Fibroblast of the aortic adventitia (primary cell): ENCODE data around the gene TAF10. TPM values are rescaled to one million over a fixed set of nuclear protein-coding genes. Genes with fewer than 3 reads are reported as not detected.

ENCODE experiments used
- DNase-seq: peaks from one replicate; pipeline ENCODE4 v3.0.0-alpha.2; 2010; ENCODE audit warnings: low read depth
- H3K4me3 ChIP-seq: 2 replicates; pipeline ENCODE4 v1.5.1; 2011; ENCODE audit warnings: low read depth, mild to moderate bottlenecking, control low read depth, low read length, moderate library complexity
- total RNA-seq: library from RNA; depleted of rRNA; stranded (reverse); fragments of >200 nt; gene quantifications from 2 replicates; pipeline ENCODE4 v1.2.3, GENCODE V29; 2012; ENCODE audit warnings: low replicate concordance
- TF ChIP-seq, protein P1 (sequence below): IDR thresholded peaks from 2 replicates; pipeline ENCODE4 v1.5.1; 2011; ENCODE audit warnings: mild to moderate bottlenecking, low read length, control low read depth, inconsistent platforms; ENCODE audit not compliant: insufficient read depth

TAF10 gene
- total RNA-seq, 1 donor, result 46.3 TPM

DNA sequence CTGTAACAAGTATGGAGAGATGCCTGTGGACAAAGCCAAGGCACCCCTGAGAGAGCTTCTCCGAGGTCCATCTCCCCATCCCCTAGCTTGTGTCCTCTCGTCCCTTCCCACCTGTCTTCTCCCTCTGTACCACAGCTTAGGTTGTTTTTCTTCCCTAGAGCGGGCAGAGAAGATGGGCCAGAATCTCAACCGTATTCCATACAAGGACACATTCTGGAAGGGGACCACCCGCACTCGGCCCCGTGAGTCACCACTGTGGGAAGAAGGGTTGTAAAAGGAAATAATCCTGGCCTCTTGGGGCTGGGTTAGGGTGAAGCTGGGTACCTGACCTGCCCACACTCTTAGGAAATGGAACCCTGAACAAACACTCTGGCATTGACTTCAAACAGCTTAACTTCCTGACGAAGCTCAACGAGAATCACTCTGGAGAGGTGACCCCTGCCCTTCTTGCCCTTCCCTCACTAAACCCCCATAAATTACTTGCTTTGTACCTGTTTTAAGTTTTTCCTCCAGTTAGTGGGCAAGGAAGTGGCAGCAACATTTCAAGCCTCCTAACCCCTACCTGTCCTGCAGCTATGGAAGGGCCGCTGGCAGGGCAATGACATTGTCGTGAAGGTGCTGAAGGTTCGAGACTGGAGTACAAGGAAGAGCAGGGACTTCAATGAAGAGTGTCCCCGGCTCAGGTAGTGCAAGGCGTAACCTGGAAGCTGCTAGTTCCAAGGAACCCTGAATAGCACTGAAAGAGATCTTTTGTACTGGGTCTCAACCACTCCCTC is 3.1 kb downstream of the TAF10 start:
- no peak overlapping the region for H3K4me3 ChIP-seq
- TF ChIP-seq, protein P1, sequence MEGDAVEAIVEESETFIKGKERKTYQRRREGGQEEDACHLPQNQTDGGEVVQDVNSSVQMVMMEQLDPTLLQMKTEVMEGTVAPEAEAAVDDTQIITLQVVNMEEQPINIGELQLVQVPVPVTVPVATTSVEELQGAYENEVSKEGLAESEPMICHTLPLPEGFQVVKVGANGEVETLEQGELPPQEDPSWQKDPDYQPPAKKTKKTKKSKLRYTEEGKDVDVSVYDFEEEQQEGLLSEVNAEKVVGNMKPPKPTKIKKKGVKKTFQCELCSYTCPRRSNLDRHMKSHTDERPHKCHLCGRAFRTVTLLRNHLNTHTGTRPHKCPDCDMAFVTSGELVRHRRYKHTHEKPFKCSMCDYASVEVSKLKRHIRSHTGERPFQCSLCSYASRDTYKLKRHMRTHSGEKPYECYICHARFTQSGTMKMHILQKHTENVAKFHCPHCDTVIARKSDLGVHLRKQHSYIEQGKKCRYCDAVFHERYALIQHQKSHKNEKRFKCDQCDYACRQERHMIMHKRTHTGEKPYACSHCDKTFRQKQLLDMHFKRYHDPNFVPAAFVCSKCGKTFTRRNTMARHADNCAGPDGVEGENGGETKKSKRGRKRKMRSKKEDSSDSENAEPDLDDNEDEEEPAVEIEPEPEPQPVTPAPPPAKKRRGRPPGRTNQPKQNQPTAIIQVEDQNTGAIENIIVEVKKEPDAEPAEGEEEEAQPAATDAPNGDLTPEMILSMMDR, result no peak
- no peak for DNase-seq

DNA sequence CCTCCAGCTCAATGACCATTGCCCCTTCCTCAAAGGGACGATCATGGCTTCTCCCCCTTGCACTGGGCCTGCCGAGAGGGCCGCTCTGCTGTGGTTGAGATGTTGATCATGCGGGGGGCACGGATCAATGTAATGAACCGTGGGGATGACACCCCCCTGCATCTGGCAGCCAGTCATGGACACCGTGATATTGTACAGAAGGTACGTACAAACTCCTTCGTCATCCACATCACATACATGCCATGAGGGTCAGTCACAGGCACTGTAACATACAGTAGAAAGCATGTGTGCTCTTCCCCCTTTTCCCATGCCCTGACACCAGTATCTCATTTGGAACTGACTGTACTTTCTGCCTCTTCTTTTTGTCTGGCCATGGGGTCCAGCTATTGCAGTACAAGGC is 4.0 kb downstream of the TAF10 start:
- no peak for DNase-seq
- TF ChIP-seq, protein P1, result no peak
- no peak overlapping the region for H3K4me3 ChIP-seq

DNA sequence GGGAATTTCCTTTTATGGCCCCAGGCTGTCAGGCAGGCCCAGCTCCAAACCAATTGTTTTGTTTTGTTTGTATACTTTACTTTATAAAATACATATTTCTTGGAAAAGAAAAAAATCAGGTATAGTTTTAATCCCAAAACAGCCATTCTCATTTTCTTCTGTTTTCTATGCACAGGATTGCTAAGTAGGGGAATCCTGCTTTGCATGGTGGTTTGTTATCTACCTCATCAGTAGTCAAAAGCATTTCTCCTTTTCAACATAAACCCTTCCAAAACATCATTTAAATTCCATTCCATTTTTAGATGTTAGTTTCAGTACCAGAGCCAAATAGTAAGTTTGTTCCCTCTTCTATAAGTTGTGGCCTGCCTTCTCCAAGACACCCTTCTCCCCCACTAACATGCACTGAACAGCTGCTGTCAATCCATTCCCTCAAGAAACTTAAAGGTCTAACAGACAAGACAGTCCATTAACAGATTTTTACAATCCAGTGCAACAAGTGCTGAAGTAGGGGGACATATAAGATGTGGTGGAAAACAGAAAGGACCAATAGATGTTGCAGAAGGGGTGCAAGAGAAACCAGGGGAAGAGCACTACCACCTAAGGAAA is 4.7 kb downstream of the TAF10 start:
- peak overlapping the region; percentile 23 for H3K4me3 ChIP-seq
- DNase-seq, result no peak

DNA sequence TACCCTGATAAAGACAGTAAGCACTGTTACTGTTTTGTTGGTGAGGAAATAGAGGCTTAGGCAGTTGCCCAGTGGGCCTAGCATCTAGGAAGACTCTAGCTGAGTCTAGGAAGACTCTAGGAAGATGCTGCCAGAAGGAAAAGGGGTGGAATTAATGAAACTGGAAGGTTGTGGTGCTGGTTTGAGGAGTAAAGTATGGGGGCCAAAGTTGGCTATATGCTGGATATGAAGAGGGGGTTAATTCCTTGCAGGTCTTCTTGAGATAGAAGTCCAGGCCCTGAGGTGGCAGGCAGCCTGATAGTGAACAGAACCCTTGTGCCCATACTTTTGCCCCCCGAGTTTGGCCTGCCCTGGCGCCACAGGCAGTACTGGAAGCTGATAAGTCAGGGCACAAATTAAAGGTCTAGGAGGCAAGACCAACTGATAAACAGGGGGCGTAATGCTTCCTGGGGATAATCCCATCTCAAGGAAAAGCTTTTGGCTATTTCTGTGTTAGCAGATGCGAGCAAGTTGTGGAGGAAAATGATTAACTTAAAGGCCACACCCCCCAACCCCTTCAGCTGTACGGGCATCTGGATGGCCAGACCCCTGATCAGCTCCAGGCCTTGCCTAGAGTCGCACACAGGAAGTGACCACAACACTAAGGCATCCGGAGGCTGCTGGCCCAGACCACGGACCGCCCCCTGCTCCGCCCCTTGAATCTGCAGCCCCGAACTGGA is 5.4 kb downstream of the TAF10 start:
- DNase-seq, result peak; percentile 91
- TF ChIP-seq, protein P1, result no peak
- peak overlapping the region; percentile 48 for H3K4me3 ChIP-seq

More for the DNA sequence above, 4.7 kb downstream of the TAF10 start:
- TF ChIP-seq, protein P1, result no peak

DNA sequence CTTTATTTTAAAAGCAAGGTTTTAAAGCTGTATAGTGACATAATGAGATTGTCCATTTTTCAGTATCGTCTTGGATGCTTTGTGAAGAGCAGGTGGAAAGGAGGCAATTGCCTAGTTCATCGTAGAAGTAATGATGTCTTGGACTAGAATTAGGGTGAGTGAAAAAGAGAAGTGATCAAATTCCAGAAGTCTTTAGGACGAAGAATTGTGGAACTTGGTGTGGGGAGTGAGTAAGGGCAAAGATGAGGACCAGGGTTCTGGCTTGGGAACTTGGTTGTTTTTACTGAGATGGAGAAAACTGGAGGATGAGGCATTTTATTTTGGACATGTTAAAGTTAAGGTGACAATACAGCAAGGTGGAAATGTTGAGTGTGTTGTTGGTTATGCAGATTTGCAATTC is 7.2 kb downstream of the TAF10 start:
- TF ChIP-seq, protein P1, result no peak
- H3K4me3 ChIP-seq, result peak overlapping the region; percentile 99
- DNase-seq, result no peak

DNA sequence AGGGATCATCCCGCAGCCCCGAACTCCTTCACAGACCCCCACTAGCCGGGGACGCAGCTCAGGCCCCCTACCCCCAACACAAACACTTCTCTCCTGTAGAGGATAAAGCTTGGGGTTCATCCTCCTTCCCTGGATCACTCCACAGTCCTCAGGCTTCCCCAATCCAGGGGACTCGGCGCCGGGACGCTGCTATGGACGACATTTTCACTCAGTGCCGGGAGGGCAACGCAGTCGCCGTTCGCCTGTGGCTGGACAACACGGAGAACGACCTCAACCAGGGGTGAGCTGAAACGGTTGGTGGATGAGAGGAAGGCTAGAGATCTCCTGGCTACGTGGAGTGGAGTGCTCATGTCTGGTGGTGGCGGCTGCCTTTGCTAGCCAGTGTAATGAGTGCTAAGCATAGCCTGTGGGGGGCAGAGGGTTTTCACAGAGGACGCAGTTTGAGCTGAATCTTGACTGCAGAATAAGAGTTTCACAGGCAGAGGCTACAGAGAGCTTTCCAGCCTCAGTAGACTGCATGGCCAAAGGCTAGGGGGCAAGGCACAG is 7.9 kb downstream of the TAF10 start:
- TF ChIP-seq, protein P1, result peak; percentile 47
- peak; percentile 77 for DNase-seq

More for the DNA sequence above, 7.9 kb downstream of the TAF10 start:
- peak overlapping the region; percentile 99 for H3K4me3 ChIP-seq
